ENCODE measurements around the gene ALG13.
"Not testable (repeated sequence)": the region's sequence is repeated elsewhere in the genome, so short reads cannot be mapped to it uniquely, and the experiment has no call there.

Gene ALG13

GRCh38 chrX:111680988-111681779 lies at the start of gene ALG13:
ALG13 (plus strand) TSS chrX:111681170; CDS start chrX:111681219, 49 bp downstream.
- in situ Hi-C loops (cut with MboI; ENCODE audit: low sequenced_read_pairs) = no loop called here

GRCh38 chrX:111634823-111635729 lies 45.9 kb upstream of the ALG13 start:
- in situ Hi-C loops (cut with MboI; ENCODE audit: low sequenced_read_pairs) = no loop called here

- in situ Hi-C loops (cut with MboI; ENCODE audit: low sequenced_read_pairs) = no loop called here
Measured at GRCh38 chrX:111641969-111642368, 39.0 kb upstream of the ALG13 start.

GRCh38 chrX:111645165-111645564 lies 35.8 kb upstream of the ALG13 start:
- in situ Hi-C loops (cut with MboI; ENCODE audit: low sequenced_read_pairs) = not testable (repeated sequence)

GRCh38 chrX:111645607-111646006 lies 35.4 kb upstream of the ALG13 start:
- in situ Hi-C loops (cut with MboI; ENCODE audit: low sequenced_read_pairs) = no loop called here

GRCh38 chrX:111646515-111646914 lies 34.5 kb upstream of the ALG13 start:
- in situ Hi-C loops (cut with MboI; ENCODE audit: low sequenced_read_pairs) = no loop called here

- in situ Hi-C loops (cut with MboI; ENCODE audit: low sequenced_read_pairs) = no loop called here
Measured at GRCh38 chrX:111648802-111649201, 32.2 kb upstream of the ALG13 start.

- in situ Hi-C loops (cut with MboI; ENCODE audit: low sequenced_read_pairs) = no loop called here
Measured at GRCh38 chrX:111649638-111650037, 31.3 kb upstream of the ALG13 start.

- in situ Hi-C loops (cut with MboI; ENCODE audit: low sequenced_read_pairs) = no loop called here
Measured at GRCh38 chrX:111650845-111651244, 30.1 kb upstream of the ALG13 start.

GRCh38 chrX:111652719-111653118 lies 28.3 kb upstream of the ALG13 start:
- in situ Hi-C loops (cut with MboI; ENCODE audit: low sequenced_read_pairs) = no loop called here

GRCh38 chrX:111661241-111661640 lies 19.7 kb upstream of the ALG13 start:
- in situ Hi-C loops (cut with MboI; ENCODE audit: low sequenced_read_pairs) = no loop called here

GRCh38 chrX:111662292-111662691 lies 18.7 kb upstream of the ALG13 start:
- in situ Hi-C loops (cut with MboI; ENCODE audit: low sequenced_read_pairs) = no loop called here

- in situ Hi-C loops (cut with MboI; ENCODE audit: low sequenced_read_pairs) = no loop called here
Measured at GRCh38 chrX:111671668-111672067, 9.3 kb upstream of the ALG13 start.

- in situ Hi-C loops (cut with MboI; ENCODE audit: low sequenced_read_pairs) = no loop called here
Measured at GRCh38 chrX:111687305-111687704, 6.3 kb downstream of the ALG13 start.

- in situ Hi-C loops (cut with MboI; ENCODE audit: low sequenced_read_pairs) = no loop called here
Measured at GRCh38 chrX:111695297-111695880, 14.4 kb downstream of the ALG13 start.

GRCh38 chrX:111719426-111720210 lies 38.6 kb downstream of the ALG13 start:
- in situ Hi-C loops (cut with MboI; ENCODE audit: low sequenced_read_pairs) = no loop called here

GRCh38 chrX:111728096-111728495 lies 47.1 kb downstream of the ALG13 start:
- in situ Hi-C loops (cut with MboI; ENCODE audit: low sequenced_read_pairs) = no loop called here

- in situ Hi-C loops (cut with MboI; ENCODE audit: low sequenced_read_pairs) = no loop called here
Measured at GRCh38 chrX:111731351-111731750, 50.4 kb downstream of the ALG13 start.

GRCh38 chrX:111736571-111736970 lies 55.6 kb downstream of the ALG13 start:
- in situ Hi-C loops (cut with MboI; ENCODE audit: low sequenced_read_pairs) = no loop called here

GRCh38 chrX:111742018-111742417 lies 61.0 kb downstream of the ALG13 start:
- in situ Hi-C loops (cut with MboI; ENCODE audit: low sequenced_read_pairs) = no loop called here

GRCh38 chrX:111743316-111743715 lies 62.3 kb downstream of the ALG13 start:
- in situ Hi-C loops (cut with MboI; ENCODE audit: low sequenced_read_pairs) = no loop called here

Measured in HL-60/S4 treated with phorbol 12-myristate 13-acetate at 8.2 ng/mL for 4 days and 3 days (cell line).